HepG2 (cell line): ENCODE measurements around the gene GRK6. TPM values are rescaled to one million over a fixed set of nuclear protein-coding genes. Genes with fewer than 3 reads are reported as not detected.

ENCODE experiments used
- ATAC-seq: fragments of 200-7000 bp; cut with Tn5 transposase; 3 replicates; pipeline ENCODE4 v1.9.1; 2020; ENCODE audit warnings: mild to moderate bottlenecking, moderate library complexity
- BruUV-seq: library from RNA; stranded (reverse); fragments of 400-500 nt; replicated peaks from 2 replicates; lab custom pipeline; 2021; lab: Mats Ljungman, UMichigan
- CTCF ChIA-PET: fragments of 300-600 bp; formaldehyde crosslinking; extraction: SDS; loops from one replicate; lab custom pipeline; 2021; ENCODE audit warnings: low total read pairs, inconsistent platforms, low intra/inter-chr PET ratio; lab: Yijun Ruan, JAX
- POLR2A ChIA-PET: fragments of 350-600 bp; sonication (Branson Sonifier 250); formaldehyde crosslinking; loops from one replicate; lab custom pipeline; 2020; ENCODE audit warnings: antibody characterized with exemption, inconsistent platforms; lab: Yijun Ruan, JAX
- DNase-seq: peaks from one replicate; pipeline ENCODE4 v3.0.0-alpha.2; 2015; ENCODE audit warnings: low spot score
- FAIRE-seq: peaks from 3 replicates; lab custom pipeline; 2011; peaks lifted over from hg19 to GRCh38; lab: Jason Lieb, UNC
- H2AFZ ChIP-seq: one replicate; pipeline ENCODE4 v1.6.1; 2011; ENCODE audit warnings: low read length, inconsistent platforms
- H3K27ac ChIP-seq: fragments of 300-600 bp; 3 replicates; pipeline ENCODE4 v1.8.0; 2011; ENCODE audit warnings: mixed run types, mild to moderate bottlenecking, mixed read lengths, low read length, inconsistent platforms; ENCODE audit not compliant: insufficient read depth; ENCODE audit errors: extremely low read length
- H3K27me3 ChIP-seq, 2 experiments: fragments of 200-600 bp in 1 of 2; 2 replicates in 1 of 2; 3 replicates in 1 of 2; pipeline versions ENCODE4 v1.6.0 to v1.8.0; 2011; ENCODE audit warnings: low read length in 2 of 2, mild to moderate bottlenecking in 2 of 2, moderate library complexity in 2 of 2, inconsistent platforms in 1 of 2; ENCODE audit not compliant: insufficient read depth in 2 of 2, control insufficient read depth in 1 of 2
- H3K36me3 ChIP-seq, 2 experiments: fragments of 200-600 bp in 1 of 2; replicated peaks in 1 of 2; 2 replicates in 1 of 2; 3 replicates in 1 of 2; pipeline versions ENCODE4 v1.5.1 to v1.8.0; 2011; ENCODE audit warnings: low read length in 2 of 2, inconsistent platforms in 1 of 2; ENCODE audit not compliant: insufficient read depth in 2 of 2, control insufficient read depth in 1 of 2
- H3K4me1 ChIP-seq: 2 replicates; pipeline ENCODE4 v1.5.1; 2012; ENCODE audit warnings: low read length, inconsistent platforms; ENCODE audit not compliant: insufficient read depth
- H3K4me2 ChIP-seq: 2 replicates; pipeline ENCODE4 v1.6.0; 2011; ENCODE audit warnings: low read depth, low read length, inconsistent platforms
- H3K4me3 ChIP-seq, 3 experiments: fragments of 200-600 bp in 1 of 3; sonication (generic), shearing (Covaris generic) in 1 of 3; replicated peaks in 1 of 3; 2 replicates each; pipeline ENCODE4 v1.5.1; 2011 to 2016; ENCODE audit warnings: low read length in 3 of 3, inconsistent platforms in 2 of 3, low read depth in 2 of 3, mild to moderate bottlenecking in 2 of 3, control low read depth in 1 of 3, mixed read lengths in 1 of 3; ENCODE audit not compliant: insufficient read depth in 1 of 3
- H3K79me2 ChIP-seq: one replicate; pipeline ENCODE4 v1.6.1; 2011; ENCODE audit warnings: low read length, inconsistent platforms; ENCODE audit not compliant: insufficient read depth
- H3K9ac ChIP-seq: 2 replicates; pipeline ENCODE4 v1.6.0; 2011; ENCODE audit warnings: mild to moderate bottlenecking, low read depth, low read length, inconsistent platforms; ENCODE audit not compliant: insufficient read depth
- H3K9me3 ChIP-seq: 2 replicates; pipeline ENCODE4 v1.5.1; 2012; ENCODE audit warnings: mild to moderate bottlenecking, low read length
- H4K20me1 ChIP-seq: 2 replicates; pipeline ENCODE4 v1.6.0; 2011; ENCODE audit warnings: inconsistent platforms, mild to moderate bottlenecking, low read length, moderate library complexity; ENCODE audit not compliant: insufficient read depth
- ARNT2 ChIP-seq: sonication (generic); formaldehyde crosslinking; IDR thresholded peaks from 2 replicates; pipeline ENCODE4 v1.8.0; 2022; ENCODE audit warnings: mild to moderate bottlenecking, low read depth, missing genetic modification reagents, moderate library complexity
- HOXA9 ChIP-seq: sonication (generic); formaldehyde crosslinking; IDR thresholded peaks from 2 replicates; pipeline ENCODE4 v1.8.1; 2022; ENCODE audit warnings: missing genetic modification reagents, mild to moderate bottlenecking, moderate library complexity, borderline replicate concordance
- KAT2B ChIP-seq: fragments of 150-350 bp; IDR thresholded peaks from 2 replicates; pipeline ENCODE4 v1.6.1; 2014; ENCODE audit warnings: low read depth, low read length, borderline replicate concordance
- ZNF737 ChIP-seq: sonication (generic); formaldehyde crosslinking; IDR thresholded peaks from 2 replicates; pipeline ENCODE4 v1.5.0; 2020; ENCODE audit warnings: missing genetic modification reagents, mild to moderate bottlenecking, borderline replicate concordance
- WGBS: methylation state at CpG from one replicate; pipeline ENCODE4 v1.1.6; 2017; ENCODE audit warnings: low lambda C conversion rate; 5-methylcytosine and 5-hydroxymethylcytosine counted together
- in situ Hi-C: cut with HindIII; loops from 2 replicates; pipeline ENCODE4 v1.10.0; 2017; ENCODE audit warnings: low pct_unique_long_range_greater_than_20kb; ENCODE audit not compliant: extremely low pct_ligation_motif_present
- intact Hi-C: fragments of 100-400 bp; cut with micrococcal nuclease; formaldehyde crosslinking; loops from one replicate; pipeline ENCODE4 v1.10.0; 2022; ENCODE audit not compliant: unreplicated experiment
- polyA plus RNA-seq, 8 experiments: library from polyadenylated mRNA; depleted of rRNA in 3 of 8; stranded (reverse) in 7 of 8; unstranded in 1 of 8; fragments of >200 nt; fragmentation: Illumina TruSeq in 4 of 8; extraction: Trizol in 4 of 8; gene quantifications; 2 replicates each; pipeline versions ENCODE4 v1.2.1 to v1.2.3, GENCODE V29; 2011 to 2016; ENCODE audit warnings: low read depth in 4 of 8, missing spikeins in 1 of 8, mixed read lengths in 1 of 8; ENCODE audit not compliant: insufficient read depth in 1 of 8
- total RNA-seq, 5 experiments: library from RNA; depleted of rRNA; stranded (reverse); fragments of >200 nt; fragmentation: Illumina TruSeq; extraction: Trizol; gene quantifications; 2 replicates each; pipeline ENCODE4 v1.2.3, GENCODE V29; 2016; ENCODE audit warnings: low read depth in 1 of 5

The GRK6 gene
- total and polyA plus RNA-seq, 2 of the 13 experiments (the other 11 are each of a cell fraction or from before 2014, with no cell fraction given) = 13.2 to 19.9 TPM

GRCh38 chr5:177385720-177386119 lies 40.8 kb upstream of the GRK6 start:
- Histone ChIP-seq H2AFZ (no peak overlapping the region), H3K4me1 (peaks cover 63% of the 10 kb centered on the region), H3K9me3 (no peaks in the 10 kb centered on the region), H4K20me1 (no peaks in the 10 kb centered on the region), H3K4me3 (no peak overlapping the region), H3K36me3 (no peaks in the 10 kb centered on the region), H3K27me3 (peaks cover 8 to 29% of the 10 kb centered on the region in 2 experiments; a peak in 4 of 5 replicates), H3K27ac (no peak overlapping the region), H3K4me2 (no peak overlapping the region), H3K9ac (no peak overlapping the region), H3K79me2 (no peaks in the 10 kb centered on the region)
- intact Hi-C loops (no loop called here), in situ Hi-C loops (loop anchor here (5.0 kb wide), 1 partner anchor 72 kb away; no protein-coding TSS in a partner anchor)
- TF ChIP-seq KAT2B = no peak
- no peak for TF ChIP-seq HOXA9 (CRISPR knock-in tag)
- TF ChIP-seq ARNT2 (CRISPR knock-in tag) = no peak
- no peak for FAIRE-seq
- no peak for ATAC-seq
- CTCF ChIA-PET = no interaction called here
- BruUV-seq = no TSS peak
- 10% methylated on average over 3 of the region's 11 CpGs for whole genome bisulfite sequencing
- no peak for DNase-seq
- POLR2A ChIA-PET = no interaction called here

GRCh38 chr5:177386542-177386941 lies 39.9 kb upstream of the GRK6 start:
- Histone ChIP-seq H3K4me3 (no peak overlapping the region), H3K4me2 (no peak overlapping the region), H3K27me3 (peaks cover 10 to 29% of the 10 kb centered on the region in 2 experiments; a peak in 4 of 5 replicates), H4K20me1 (no peaks in the 10 kb centered on the region), H2AFZ (no peak overlapping the region), H3K27ac (no peak overlapping the region), H3K9me3 (no peaks in the 10 kb centered on the region), H3K36me3 (no peaks in the 10 kb centered on the region), H3K79me2 (no peaks in the 10 kb centered on the region), H3K9ac (no peak overlapping the region), H3K4me1 (peaks cover 63% of the 10 kb centered on the region)
- 83% methylated on average over 4 of the region's 8 CpGs for WGBS
- CTCF ChIA-PET = no interaction called here
- intact Hi-C loops = no loop called here
- in situ Hi-C loops = loop anchor here (5.0 kb wide), 1 partner anchor 71 kb away; no protein-coding TSS in a partner anchor
- POLR2A ChIA-PET = interaction anchor here (1.3 to 7.3 kb wide), 3 partner anchors 8 to 61 kb away, joined by 3 to 79 read pairs (median 4); no protein-coding TSS in a partner anchor
- BruUV-seq = no TSS peak
- ATAC-seq (no peak), DNase-seq (no peak), FAIRE-seq (no peak)
- no peak for TF ChIP-seq ZNF737 (CRISPR knock-in tag)
